Fibroblast of mammary gland (primary cell): ENCODE data around the gene DOCK2.

Experiments used
- DNase-seq: peaks from one replicate; pipeline ENCODE4 v3.0.0-alpha.2; 2010; ENCODE audit warnings: low read depth
- H3K4me3 ChIP-seq: 2 replicates; pipeline ENCODE4 v1.5.1; 2011; ENCODE audit warnings: low read depth, mild to moderate bottlenecking, low read length, moderate library complexity; ENCODE audit not compliant: control insufficient read depth
- CTCF ChIP-seq: conservative IDR thresholded peaks from 2 replicates; pipeline ENCODE4 v1.5.1; 2011; ENCODE audit warnings: low read depth, low read length, inconsistent platforms; ENCODE audit not compliant: control insufficient read depth, insufficient read depth

The DOCK2 gene

GRCh38 chr5:170104710-170105109, 467.6 kb downstream of the DOCK2 start:
- no peak for TF ChIP-seq CTCF
- no peak for DNase-seq
- no peak overlapping the region for H3K4me3 ChIP-seq

GRCh38 chr5:170105642-170106611, 468.9 kb downstream of the DOCK2 start, which contains the start of gene FOXI1:
FOXI1 (plus strand) TSS chr5:170105897; CDS start chr5:170105958, 61 bp downstream.
- TF ChIP-seq CTCF: no peak
- H3K4me3 ChIP-seq: no peak within 1 kb of the TSS
- no peak for DNase-seq

DNA sequence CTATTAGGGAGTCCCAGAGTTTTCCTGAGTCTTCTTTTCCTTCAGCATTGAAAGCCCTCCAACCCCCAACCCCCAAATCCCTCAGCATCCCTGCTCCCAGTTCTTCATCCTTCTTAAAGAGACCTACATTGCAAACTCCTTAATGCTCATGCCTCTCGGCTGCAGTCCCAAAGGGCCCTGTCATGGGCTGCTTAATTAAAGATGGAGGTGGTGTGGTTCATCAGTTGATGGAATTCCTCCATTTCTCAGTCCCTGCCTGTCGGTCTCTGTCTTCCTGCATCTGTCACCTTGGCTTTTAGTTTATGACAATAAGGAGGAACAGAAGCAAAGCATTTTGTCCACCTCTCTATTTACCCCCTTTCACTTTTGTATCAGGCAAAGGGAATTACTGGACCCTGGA, 470.6 kb downstream of the DOCK2 start:
- no peak overlapping the region for H3K4me3 ChIP-seq
- TF ChIP-seq CTCF: no peak
- no peak for DNase-seq

GRCh38 chr5:170108266-170108785, 471.3 kb downstream of the DOCK2 start:
- TF ChIP-seq CTCF: no peak
- no peak for DNase-seq
- H3K4me3 ChIP-seq: no peak overlapping the region

DNA sequence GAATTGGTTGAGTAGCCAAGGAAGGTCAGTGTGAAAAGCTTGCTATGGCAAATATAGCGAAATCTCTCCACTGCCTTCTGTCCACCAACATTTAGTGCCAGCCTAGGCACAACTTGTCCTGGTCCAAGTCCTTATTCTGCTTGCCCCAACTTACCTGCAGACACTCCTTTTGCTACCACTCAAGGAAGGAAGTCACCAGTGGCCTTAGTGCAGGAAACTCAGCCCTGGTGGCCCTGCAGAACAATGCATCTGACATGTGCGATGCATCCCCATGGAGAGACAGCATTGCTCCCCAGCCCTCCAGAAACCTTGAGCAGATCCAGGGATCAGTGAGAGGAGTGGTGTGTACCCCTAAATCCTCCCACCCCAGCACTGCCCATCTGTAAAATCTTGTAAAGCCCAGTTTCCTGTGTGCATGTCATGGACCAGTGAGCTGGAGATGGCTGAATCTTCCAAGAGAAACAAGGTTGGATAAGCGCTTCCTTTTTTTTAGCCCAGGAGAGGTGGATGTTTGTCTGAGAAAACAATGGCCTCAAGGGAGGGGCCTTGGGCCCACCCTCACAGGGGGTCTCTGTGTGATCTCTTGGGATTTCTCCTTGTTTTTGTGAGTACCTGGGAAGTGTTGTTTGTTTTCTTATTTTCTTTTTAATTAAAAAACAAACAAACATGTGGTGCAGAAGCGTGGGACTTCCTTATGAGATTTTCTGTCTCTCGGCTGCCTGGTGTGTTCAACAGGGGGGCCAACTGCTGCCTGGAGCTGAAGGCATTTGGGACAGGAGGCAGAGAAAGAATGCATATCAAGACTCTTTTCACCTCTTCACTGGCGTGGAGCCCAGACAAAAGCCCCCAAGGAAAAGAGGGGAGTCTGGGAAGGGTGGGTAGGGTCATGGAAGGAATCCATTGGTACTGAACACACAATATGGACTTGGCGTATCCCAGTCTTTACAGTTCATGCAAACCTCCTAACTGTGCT, 472.3 kb downstream of the DOCK2 start:
- H3K4me3 ChIP-seq: no peak overlapping the region
- no peak for DNase-seq
- no peak for TF ChIP-seq CTCF

- TF ChIP-seq CTCF: no peak
- no peak for DNase-seq
- H3K4me3 ChIP-seq: no peak overlapping the region
Observed at GRCh38 chr5:170110403-170111087, 473.5 kb downstream of the DOCK2 start.
